GM19397 (cell line): ENCODE data around the gene EDA.

Experiments used
- ATAC-seq: cut with Tn5 transposase; IDR thresholded peaks from one replicate; pipeline ENCODE4 v1.9.1; 2021; ENCODE audit warnings: mild to moderate bottlenecking, moderate library complexity; ENCODE audit not compliant: unreplicated experiment

The EDA gene

DNA sequence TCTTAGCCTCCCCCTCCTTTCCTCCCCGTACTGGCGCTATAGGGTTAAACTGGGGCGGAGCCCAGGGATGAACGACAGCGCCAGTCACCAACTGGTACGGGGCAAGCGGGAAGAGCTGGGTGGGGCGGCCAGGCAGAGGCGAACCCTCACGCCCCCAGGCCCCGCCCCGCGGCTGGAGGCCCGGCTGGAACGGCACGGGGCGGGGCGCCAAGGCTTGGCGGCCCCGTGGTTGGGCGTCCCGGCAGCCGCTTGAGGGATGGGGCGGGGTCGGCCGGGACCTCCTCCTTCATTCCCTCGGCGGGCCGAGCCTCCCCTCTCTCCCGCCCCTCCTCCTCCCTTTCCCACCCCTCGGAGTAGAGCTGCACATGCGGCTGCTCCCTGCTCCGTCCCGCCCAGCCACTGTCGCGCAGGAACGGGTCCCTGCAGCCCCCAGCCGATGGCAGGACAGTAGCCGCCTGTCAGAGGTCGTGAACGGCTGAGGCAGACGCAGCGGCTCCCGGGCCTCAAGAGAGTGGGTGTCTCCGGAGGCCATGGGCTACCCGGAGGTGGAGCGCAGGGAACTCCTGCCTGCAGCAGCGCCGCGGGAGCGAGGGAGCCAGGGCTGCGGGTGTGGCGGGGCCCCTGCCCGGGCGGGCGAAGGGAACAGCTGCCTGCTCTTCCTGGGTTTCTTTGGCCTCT, at the start of gene EDA:
TSS of gene EDA (plus strand) at position 335 of the 678 bp plus-strand sequence.
- peak; percentile 82 for ATAC-seq

DNA sequence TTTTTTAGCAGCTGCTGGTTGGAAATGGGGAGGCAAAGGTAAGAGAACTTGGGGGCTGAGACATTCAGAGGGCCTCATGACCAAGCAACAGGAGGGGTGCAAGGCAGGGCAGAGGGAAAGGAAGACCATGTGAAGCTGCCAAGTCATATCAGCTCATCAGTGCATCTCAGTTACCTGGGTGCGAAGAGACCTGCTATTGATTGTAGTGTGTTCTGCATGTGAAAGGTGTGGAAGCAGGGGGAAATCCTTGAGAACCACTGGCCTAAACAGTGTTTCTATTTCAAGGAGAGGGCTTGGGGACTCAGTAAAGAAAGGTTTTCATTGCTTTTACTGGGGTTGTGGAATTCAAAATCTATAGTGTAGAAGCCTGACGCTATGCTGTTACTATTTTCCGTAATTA, 47.1 kb upstream of the EDA start:
- ATAC-seq: no peak

DNA sequence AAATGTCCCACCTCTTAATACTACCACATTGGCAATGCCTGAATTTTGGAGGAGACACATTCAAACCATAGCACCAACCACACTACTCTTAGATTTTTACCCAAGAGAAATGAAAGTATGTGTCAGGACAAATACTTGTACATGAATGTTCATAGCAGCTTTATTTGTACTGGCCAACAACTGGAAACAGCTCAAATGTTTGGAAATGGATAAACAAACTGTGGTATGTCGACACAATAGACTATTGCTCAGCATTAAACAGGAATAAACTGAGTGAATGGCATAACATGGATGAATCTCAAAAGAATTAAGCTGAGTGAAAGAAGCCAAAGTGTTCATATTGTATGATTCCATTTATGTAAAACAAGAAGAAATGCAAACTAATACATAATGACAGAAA, 18.5 kb upstream of the EDA start:
- no peak for ATAC-seq

DNA sequence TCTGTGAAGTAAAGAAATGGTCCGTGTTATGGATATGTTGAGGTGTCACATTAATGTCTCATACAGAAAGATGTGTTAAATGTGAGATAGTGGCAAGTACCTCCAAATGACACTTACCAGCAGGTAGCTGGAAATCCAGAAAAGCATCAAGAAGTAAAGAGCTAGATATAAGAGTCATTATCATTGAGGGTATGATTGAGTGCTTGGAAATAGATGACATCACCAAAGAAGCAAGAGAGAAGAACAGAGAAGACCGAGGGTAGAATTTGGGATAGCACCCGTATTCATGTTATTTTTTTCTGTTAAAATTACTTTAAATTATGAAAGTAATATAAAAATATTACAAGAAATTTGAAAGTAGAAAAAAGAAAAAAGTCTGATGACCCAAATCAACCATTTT, 15.7 kb upstream of the EDA start:
- ATAC-seq: no peak

DNA sequence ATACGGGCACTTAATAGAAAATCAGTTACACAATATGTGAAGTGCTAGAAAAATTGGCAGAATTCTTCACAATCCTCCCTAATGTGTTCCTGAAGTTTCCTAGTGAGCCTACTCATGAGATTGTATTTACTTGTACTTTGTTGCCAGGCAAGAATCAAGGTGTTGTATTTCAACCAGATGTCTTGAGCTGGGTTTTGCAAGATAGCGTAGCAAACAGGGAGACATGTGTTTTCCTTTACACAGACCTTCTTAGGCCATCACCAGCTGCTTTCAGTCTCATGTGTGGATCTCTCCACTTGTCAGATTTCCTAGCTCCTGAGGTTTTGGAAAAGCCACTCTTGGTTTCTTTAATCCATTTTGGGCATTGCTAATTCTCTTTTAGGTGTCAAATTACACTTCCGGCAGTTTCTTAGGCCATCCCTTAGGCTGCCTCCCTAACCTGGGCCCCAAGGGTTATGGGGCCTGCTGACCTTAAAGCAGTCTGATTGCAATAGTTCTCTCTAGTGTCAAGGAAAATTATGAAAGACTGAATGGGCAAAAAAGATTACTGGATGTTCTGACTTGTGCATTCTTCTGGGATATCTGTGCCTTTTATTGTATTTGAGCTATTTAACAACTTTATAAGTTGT, 12.2 kb upstream of the EDA start:
- no peak for ATAC-seq

DNA sequence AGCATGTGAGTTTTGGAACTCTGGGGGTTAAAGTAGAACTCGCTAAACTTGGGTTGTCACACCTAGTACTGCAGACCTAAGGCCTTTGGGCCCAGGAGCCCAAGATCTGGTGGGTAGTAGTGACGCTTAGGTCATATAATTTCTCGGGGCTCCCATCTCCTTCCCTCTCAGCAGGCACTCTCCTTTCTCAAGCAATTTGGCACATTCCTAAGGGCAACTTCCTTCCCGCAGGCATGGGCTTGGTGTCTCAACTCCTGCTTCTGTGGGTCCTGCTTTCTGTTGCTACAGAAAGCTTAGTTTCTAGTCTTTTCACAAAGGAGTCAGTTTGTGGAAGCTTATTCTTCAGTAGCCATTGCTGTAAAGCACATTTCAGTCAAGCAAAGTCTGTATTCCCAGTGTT, 10.4 kb upstream of the EDA start:
- no peak for ATAC-seq

DNA sequence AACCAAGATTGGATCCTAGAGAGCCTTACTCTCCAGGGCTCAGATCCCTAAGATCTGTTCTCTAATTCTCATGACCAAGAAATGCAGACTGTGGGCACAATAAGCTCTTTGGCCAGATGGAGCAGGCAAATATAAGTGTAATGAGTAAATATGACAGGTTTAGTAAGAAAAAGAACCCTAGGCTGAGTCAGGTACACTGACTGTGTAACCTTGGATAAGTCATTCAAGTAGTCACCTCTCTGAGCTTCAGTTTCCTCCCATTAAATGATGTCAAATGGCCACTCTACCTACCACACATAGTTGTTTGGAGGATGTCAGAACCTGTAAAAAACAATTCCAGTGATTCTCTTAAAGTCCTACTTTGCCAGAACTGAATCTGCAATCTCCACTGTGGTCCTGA, 8.3 kb upstream of the EDA start:
- no peak for ATAC-seq

DNA sequence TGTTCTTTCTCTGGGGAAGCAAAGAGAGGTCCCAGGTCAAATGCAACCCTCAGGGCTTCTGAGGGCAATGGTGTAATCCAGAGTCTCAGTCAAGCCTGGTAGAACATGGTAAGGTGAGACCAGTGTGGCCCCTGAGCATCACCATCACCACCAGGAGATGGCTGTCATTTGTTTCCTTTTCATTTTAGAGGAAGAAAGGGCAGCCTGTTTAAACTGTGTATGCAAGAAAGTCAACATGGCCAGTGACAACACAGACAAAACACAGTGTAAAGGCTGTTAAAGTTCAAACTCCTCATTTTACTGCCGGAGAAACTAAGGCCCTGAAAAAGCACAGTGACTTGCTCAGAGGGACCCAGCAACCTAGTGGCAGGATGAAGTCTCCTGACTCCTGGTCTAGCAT, 2.0 kb upstream of the EDA start:
- ATAC-seq: no peak

DNA sequence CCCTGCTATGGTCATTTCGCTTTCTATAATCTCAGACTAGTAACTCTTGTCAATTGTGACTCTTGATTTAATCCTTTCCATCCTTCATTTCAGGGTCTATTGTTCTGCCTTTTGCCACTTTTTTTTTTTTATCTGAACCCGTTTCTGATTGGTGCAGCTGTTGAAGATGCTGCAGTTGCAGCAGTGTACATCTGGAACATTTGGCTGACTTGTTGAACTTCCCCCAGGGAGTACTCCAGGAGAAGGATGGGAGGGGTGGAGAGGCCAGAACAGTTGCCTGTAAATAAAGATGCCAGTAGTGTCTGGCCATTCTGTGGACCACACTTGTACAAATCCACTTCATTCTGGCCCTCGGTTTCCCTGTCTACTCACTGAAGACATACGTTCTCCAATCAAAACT, 1.0 kb upstream of the EDA start:
- no peak for ATAC-seq

DNA sequence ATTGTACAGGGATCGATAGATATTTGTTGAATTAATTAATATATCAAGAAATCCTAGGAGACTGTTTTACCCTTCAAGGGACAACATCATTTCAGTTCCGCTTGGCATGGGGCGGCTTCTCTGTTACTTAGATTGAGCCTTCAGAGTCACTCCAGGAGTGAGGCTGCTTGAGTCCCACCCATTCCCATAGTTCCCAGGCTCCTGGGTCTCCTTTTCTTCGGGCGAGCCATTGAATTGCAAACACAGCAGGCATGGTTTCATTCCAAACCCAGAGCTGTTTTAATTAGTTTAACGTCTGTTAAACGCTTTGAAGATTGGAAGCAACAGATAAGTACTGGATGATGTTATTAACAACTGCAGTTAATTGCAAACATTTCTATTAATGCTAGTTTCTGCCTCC, 571 bp upstream of the EDA start:
- ATAC-seq: no peak

DNA sequence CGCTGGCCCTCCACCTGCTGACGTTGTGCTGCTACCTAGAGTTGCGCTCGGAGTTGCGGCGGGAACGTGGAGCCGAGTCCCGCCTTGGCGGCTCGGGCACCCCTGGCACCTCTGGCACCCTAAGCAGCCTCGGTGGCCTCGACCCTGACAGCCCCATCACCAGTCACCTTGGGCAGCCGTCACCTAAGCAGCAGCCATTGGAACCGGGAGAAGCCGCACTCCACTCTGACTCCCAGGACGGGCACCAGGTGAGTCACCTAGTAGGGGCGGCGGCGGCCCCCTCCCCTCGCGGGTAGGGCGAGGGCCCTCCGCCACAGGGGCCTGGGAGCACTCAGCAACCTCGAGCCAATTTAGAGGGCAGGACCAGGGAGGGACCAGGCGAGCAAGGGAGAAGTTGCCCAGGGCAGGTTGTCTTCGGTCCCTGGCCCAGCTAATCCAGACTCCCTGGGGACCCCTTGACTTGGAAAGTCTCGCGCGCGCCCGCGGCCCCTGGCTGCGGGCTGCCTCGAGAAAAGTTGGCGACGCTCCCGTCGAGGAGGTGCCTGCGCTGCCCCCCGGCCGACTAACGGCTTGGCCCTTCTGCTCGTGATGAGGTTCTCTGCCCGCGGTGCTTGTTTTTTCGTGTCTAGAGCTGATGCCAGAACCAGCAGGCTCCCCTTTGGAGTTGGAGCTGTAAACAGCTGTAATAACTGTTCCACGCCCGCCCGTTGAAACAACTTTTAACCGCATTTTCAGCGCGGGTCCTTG, 717 bp downstream of the EDA start:
- peak; percentile 20 for ATAC-seq

DNA sequence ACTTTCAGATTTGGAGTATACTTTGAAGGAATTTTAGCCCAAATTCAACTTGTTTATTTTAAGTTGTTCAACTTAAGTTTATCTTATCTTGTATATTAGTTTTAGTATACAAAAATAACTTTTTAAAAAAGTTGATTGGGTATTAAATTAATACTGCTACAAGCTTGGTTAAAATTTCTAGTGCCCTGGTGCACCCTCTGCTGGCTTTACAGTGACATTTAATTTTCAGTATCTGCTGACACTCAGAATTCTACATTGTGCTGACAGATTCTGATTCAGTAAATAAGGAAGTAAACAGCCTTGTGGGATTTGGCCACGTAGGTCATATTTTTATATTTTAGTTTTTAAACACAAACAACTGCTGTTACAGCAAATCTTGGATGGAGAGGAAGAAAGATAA, 2.9 kb downstream of the EDA start:
- no peak for ATAC-seq

DNA sequence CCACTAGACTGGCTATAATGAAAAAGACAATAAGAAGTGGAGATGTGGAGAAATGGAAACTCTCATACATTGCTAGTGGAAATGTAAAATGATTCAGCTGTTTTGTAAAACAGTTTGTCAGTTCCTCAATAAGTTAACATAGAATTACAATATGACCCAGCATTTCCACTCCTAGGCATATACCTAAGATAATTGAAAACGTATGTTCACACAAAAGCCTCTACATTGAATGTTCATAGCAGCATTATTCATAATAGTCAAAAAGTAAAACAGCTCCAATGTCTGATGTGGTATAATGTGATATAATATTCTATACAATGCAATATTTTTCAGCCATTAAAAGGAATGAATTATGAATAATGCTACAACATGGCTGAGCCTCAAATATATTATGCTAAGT, 10.2 kb downstream of the EDA start:
- no peak for ATAC-seq

DNA sequence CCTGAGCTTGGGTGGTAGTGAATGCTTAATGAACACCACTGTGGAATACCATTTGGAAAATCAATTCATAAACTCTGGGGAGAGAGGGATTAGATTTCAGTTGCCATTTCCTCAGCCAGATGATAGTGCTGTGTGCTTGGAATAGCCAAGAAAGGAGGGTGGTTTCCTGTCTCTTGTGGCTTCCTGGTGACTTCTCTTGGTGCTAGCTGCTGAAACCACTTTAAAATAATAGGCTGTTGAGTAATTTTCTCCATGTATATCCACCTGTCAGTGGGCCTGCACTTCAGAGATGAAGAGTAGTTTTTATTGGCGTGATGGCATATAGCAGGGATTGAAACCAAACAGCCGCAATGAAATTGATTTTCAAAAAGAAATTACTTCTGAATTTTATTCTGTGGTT, 11.8 kb downstream of the EDA start:
- no peak for ATAC-seq

DNA sequence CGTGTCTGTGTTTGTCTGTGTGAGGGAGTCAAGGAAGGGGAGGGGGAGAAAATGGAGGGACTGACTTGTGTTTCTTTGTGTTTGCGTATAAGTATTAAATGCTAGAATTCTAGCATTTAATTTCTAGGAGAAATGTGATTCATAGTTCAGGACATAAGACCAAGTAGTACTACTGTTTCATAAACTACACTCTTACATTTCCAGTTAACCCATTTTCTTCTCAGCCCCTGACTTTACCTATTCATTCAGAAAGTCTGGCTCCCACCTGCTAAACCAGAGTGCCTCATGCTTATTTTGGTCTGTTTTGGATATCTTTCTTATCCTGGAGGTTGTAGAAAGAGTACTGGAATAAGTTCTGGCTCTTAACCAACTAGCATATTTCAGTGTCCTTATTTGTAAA, 14.2 kb downstream of the EDA start:
- ATAC-seq: no peak

DNA sequence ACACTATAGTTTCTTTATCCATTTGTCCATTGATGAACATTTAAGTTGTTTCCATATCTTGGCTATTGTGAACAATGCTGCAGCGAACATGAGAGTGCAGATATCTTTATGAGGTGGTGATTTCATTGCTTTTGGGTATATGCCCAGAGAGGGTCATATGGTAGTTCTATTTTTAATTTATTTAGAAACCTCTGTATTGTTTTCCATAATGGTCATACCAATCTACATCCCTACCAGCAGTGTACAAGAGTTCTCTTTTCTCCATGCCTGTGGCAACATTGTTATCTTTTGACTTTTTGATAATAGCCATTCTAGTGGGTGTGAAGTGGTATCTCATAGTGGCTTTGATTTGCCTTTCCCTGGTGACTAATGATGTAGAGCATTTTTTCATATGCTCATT, 48.8 kb downstream of the EDA start:
- ATAC-seq: no peak

DNA sequence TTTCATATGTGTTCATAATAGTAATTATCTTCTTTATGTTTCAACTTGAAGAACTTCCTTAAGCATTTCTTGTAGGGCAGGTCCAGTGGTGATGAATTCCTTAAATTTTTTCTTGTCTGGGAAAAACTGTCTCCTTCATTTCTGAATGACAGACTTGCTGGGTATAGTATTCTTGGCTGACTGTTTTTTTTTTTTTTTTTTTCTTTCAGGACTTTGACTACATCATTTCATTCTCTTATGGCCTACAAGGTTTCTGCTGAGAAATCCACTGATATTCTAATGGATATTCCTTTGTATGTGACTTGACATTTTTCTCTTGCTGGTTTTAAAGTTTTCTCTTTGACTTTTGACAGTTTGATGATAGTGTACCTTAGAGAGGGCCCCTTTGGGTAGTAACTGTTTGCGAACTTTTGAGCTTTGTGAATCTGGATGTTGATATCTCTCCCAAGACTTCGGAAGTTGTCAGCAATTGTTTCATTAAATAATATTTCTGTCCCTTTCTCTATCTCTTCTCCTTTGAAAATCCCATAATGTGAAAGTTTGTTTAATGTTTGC, 54.2 kb downstream of the EDA start:
- no peak for ATAC-seq

DNA sequence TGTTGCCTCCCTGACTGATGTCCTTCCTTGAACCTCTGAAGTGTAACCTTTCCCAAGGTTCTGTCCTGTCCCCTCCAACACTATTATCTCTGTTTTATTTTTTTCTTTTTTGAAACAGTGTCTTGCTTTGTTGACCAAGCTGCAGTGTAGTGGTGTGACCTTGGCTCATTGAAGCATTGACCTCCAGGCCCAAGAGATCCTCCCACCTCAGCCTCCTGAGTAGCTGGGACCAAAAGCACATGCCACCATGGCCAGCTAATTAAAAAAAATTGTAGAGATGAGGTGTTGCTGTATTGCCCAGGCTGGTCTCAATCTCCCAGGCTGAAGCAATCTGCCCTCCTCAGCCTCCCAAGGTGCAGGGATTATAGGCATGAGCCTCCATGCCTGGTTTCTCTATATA, 59.0 kb downstream of the EDA start:
- no peak for ATAC-seq

DNA sequence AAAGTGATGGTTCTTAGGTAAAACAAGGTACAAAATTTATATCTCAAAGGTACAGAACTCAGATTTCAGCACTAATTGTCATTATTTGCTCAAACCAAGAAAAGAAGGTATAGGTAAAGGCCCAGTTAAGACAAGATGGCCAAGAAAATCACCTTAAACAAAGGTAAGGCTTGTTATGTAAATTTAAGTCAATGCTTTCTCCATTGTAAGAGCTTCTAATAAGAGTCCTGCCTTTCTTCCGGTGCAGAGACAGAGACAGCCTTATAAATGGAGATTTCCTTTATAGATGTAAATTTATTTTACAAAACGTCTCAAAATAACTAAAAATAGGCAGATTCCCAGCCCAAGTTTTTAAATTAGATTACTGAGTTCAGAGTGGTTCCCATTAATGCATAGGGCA, 89.9 kb downstream of the EDA start:
- no peak for ATAC-seq

DNA sequence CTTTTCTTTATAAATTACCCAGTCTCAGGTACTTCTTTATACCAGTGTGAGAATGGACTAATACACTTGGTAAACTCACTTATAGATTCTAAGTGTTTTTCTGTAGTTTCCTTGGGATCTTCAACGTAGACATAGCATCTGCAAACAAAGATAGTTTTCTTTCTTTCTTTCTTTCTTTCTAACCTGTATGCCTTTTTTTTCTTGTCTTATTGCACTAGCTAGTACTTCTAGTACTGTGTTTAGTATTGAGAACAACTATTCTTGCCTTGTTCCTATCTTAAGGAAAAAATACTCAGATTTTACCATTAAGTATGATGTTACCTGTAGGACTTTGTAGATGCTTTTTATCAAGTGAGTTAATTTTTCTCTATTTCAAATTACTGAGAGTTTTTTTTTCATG, 102.2 kb downstream of the EDA start:
- ATAC-seq: no peak

DNA sequence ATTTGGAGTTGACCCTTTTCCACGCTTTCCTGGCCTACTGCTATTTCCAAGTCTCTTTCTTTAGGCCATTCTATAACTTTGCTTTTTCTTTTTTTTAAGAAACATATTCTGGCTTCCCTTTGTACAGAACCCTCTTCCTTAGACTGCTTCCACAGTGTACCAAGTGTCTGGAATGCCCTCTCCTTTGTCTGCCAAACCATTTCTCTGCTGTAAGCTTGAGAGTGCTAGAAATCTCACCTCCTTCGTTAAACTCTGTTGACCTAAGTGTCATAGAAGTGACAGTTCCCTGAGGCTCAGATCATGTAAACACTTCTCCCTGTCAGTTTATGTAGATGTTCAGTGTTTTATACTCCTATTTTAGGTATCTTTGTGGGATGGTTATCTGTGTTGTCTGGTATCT, 108.4 kb downstream of the EDA start:
- no peak for ATAC-seq

DNA sequence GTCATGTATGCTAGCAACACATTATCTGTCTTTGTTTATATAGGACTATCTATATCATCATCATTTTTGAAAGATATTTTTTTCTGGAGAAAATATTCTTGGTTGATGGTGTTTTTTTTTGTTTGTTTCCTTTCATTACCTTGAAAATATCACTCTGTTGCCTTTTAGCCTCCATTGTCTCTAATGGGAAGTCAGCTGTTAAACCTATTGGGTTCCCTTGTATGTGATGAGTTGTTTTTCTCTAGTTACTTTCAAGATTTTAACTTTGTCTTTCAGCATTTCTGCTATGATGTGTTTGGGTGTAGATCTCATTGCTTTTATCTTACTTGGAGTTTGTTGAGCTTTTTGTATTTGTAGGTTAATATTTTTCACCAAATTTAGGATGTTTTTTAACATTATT, 124.4 kb downstream of the EDA start:
- ATAC-seq: no peak
